H9 (cell line): Measurements from ENCODE around the gene DCST1. TPM values are rescaled to one million over a fixed set of nuclear protein-coding genes. Genes with fewer than 3 reads are reported as not detected.

Experiments
- DNase-seq: peaks from one replicate; pipeline ENCODE4 v3.0.0-alpha.2; 2017
- H2AFZ ChIP-seq: one replicate; pipeline ENCODE4 v1.6.1; 2013; ENCODE audit warnings: mild to moderate bottlenecking, low read length, control low read depth, moderate library complexity
- H2AK5ac ChIP-seq: 2 replicates; pipeline ENCODE4 v1.6.1; 2013; ENCODE audit warnings: low read length, control low read depth, mixed read lengths; ENCODE audit not compliant: insufficient read length
- H2BK120ac ChIP-seq: one replicate; pipeline ENCODE4 v1.6.1; 2013; ENCODE audit warnings: low read depth, mild to moderate bottlenecking, low read length, control low read depth, inconsistent platforms; ENCODE audit not compliant: poor library complexity, severe bottlenecking
- H2BK12ac ChIP-seq: 2 replicates; pipeline ENCODE4 v1.6.1; 2013; ENCODE audit warnings: low read length, control low read depth, mixed read lengths, low read depth; ENCODE audit not compliant: insufficient read length
- H2BK15ac ChIP-seq: 2 replicates; pipeline ENCODE4 v1.6.1; 2013; ENCODE audit warnings: low read depth, low read length, control low read depth
- H2BK20ac ChIP-seq: one replicate; pipeline ENCODE4 v1.6.1; 2013; ENCODE audit warnings: low read depth, mild to moderate bottlenecking, low read length, control low read depth, inconsistent platforms; ENCODE audit not compliant: poor library complexity, severe bottlenecking
- H2BK5ac ChIP-seq: 2 replicates; pipeline ENCODE4 v1.6.1; 2013; ENCODE audit warnings: low read length, control low read depth, mixed read lengths; ENCODE audit not compliant: insufficient read length
- H3K14ac ChIP-seq: 2 replicates; pipeline ENCODE4 v1.6.1; 2013; ENCODE audit warnings: low read length, control low read depth; ENCODE audit not compliant: insufficient read depth
- H3K18ac ChIP-seq: 2 replicates; pipeline ENCODE4 v1.6.1; 2013; ENCODE audit warnings: low read depth, mild to moderate bottlenecking, mixed read lengths, low read length, control low read depth; ENCODE audit not compliant: insufficient read length
- H3K23ac ChIP-seq: 2 replicates; pipeline ENCODE4 v1.6.1; 2013; ENCODE audit warnings: low read length, control low read depth, mixed read lengths, low read depth; ENCODE audit not compliant: insufficient read length
- H3K23me2 ChIP-seq: 2 replicates; pipeline ENCODE4 v1.6.1; 2013; ENCODE audit warnings: low read depth, mild to moderate bottlenecking, mixed read lengths, low read length, control low read depth; ENCODE audit not compliant: insufficient read length, poor library complexity, severe bottlenecking
- H3K27ac ChIP-seq: 2 replicates; pipeline ENCODE4 v1.5.1; 2013; ENCODE audit warnings: low read length, control low read depth, mixed read lengths, low read depth; ENCODE audit not compliant: insufficient read length
- H3K27me3 ChIP-seq: 2 replicates; pipeline ENCODE4 v1.6.1; 2013; ENCODE audit warnings: low read length, control low read depth, inconsistent platforms; ENCODE audit not compliant: insufficient read depth
- H3K4ac ChIP-seq: 2 replicates; pipeline ENCODE4 v1.6.1; 2013; ENCODE audit warnings: low read depth, mild to moderate bottlenecking, control low read depth, inconsistent platforms, low read length, moderate library complexity
- H3K4me1 ChIP-seq: 2 replicates; pipeline ENCODE4 v1.6.1; 2013; ENCODE audit warnings: low read length, control low read depth, inconsistent platforms; ENCODE audit not compliant: insufficient read depth
- H3K4me2 ChIP-seq: 2 replicates; pipeline ENCODE4 v1.6.1; 2013; ENCODE audit warnings: low read length, control low read depth, mixed read lengths; ENCODE audit not compliant: insufficient read length, insufficient read depth
- H3K56ac ChIP-seq: 2 replicates; pipeline ENCODE4 v1.6.1; 2013; ENCODE audit warnings: low read depth, mild to moderate bottlenecking, mixed read lengths, low read length, control low read depth; ENCODE audit not compliant: insufficient read length
- H3K79me1 ChIP-seq: 2 replicates; pipeline ENCODE4 v1.6.1; 2013; ENCODE audit warnings: low read depth, mild to moderate bottlenecking, moderate library complexity, low read length, control low read depth, inconsistent platforms; ENCODE audit not compliant: insufficient read depth, poor library complexity, severe bottlenecking
- H3K79me2 ChIP-seq: 2 replicates; pipeline ENCODE4 v1.6.1; 2013; ENCODE audit warnings: low read length, control low read depth, inconsistent platforms; ENCODE audit not compliant: insufficient read depth
- H3K9ac ChIP-seq: 2 replicates; pipeline ENCODE4 v1.6.1; 2013; ENCODE audit warnings: low read length, control low read depth, mixed read lengths; ENCODE audit not compliant: insufficient read length; ENCODE audit errors: extremely low read depth
- H3K9me3 ChIP-seq: one replicate; pipeline ENCODE4 v1.6.1; 2013; ENCODE audit warnings: low read depth, low read length, inconsistent platforms; ENCODE audit not compliant: control insufficient read depth
- H3T11ph ChIP-seq: one replicate; pipeline ENCODE4 v1.6.1; 2013; ENCODE audit warnings: mild to moderate bottlenecking, low read length, control low read depth, inconsistent platforms
- H4K20me1 ChIP-seq: one replicate; pipeline ENCODE4 v1.6.1; 2013; ENCODE audit not compliant: control insufficient read depth, insufficient read length, insufficient read depth
- H4K5ac ChIP-seq: 2 replicates; pipeline ENCODE4 v1.6.1; 2013; ENCODE audit warnings: low read depth, mild to moderate bottlenecking, mixed read lengths, low read length, control low read depth; ENCODE audit not compliant: insufficient read length
- H4K8ac ChIP-seq: replicated peaks from 2 replicates; pipeline ENCODE4 v1.6.1; 2013; ENCODE audit warnings: low read length, control low read depth, mixed read lengths, low read depth; ENCODE audit not compliant: insufficient read length
- H4K91ac ChIP-seq: 2 replicates; pipeline ENCODE4 v1.6.1; 2013; ENCODE audit warnings: low read depth, mild to moderate bottlenecking, moderate library complexity, mixed read lengths, low read length, control low read depth; ENCODE audit not compliant: insufficient read length
- H3K27ac Mint-ChIP-seq, 3 experiments: 2 replicates in 2 of 3; 3 replicates in 1 of 3; pipeline ENCODE4 v1.8.0; 2020 to 2021; ENCODE audit warnings: mixed read lengths in 3 of 3, mild to moderate bottlenecking in 1 of 3, moderate library complexity in 1 of 3
- H3K27me3 Mint-ChIP-seq: 2 replicates; pipeline ENCODE4 v1.8.0; 2021; ENCODE audit warnings: low read depth, mild to moderate bottlenecking, moderate library complexity, mixed read lengths
- H3K36me3 Mint-ChIP-seq, 3 experiments: 2 replicates in 2 of 3; 3 replicates in 1 of 3; pipeline ENCODE4 v1.8.0; 2020 to 2021; ENCODE audit warnings: low read depth in 3 of 3, mixed read lengths in 3 of 3; ENCODE audit not compliant: insufficient read depth in 1 of 3
- H3K4me1 Mint-ChIP-seq, 2 experiments: 2 replicates each; pipeline ENCODE4 v1.8.0; 2020; ENCODE audit warnings: mixed read lengths in 2 of 2
- H3K4me3 Mint-ChIP-seq, 2 experiments: 2 replicates in 1 of 2; 3 replicates in 1 of 2; pipeline ENCODE4 v1.8.0; 2020 to 2021; ENCODE audit warnings: mild to moderate bottlenecking in 2 of 2, mixed read lengths in 2 of 2, moderate library complexity in 1 of 2
- H3K9me3 Mint-ChIP-seq, 2 experiments: 2 replicates in 1 of 2; 3 replicates in 1 of 2; pipeline ENCODE4 v1.8.0; 2020; ENCODE audit warnings: mild to moderate bottlenecking in 2 of 2, mixed read lengths in 2 of 2, moderate library complexity in 1 of 2
- CTCF ChIP-seq: fragments of 200-600 bp; sonication (generic); conservative IDR thresholded peaks from 3 replicates; pipeline ENCODE4 v1.8.0; 2021; ENCODE audit warnings: antibody characterized with exemption, mild to moderate bottlenecking
- WGBS: extraction: QIAGEN DNeasy Blood & Tissue Kit; methylation state at CpG from one replicate; pipeline ENCODE4 v1.1.7; 2013; ENCODE audit warnings: missing lambda C conversion rate, low lambda C conversion rate, mixed read lengths; ENCODE audit not compliant: insufficient read length; ENCODE audit errors: extremely low coverage; 5-methylcytosine and 5-hydroxymethylcytosine counted together
- total RNA-seq: library from RNA; stranded (reverse); gene quantifications from 2 replicates; pipeline ENCODE4 v1.2.1, GENCODE V29; 2021

The DCST1 gene
- total RNA-seq, 1 experiment from 2014 or later = not detected

GRCh38 chr1:155035936-155036335 lies 2.3 kb downstream of the DCST1 start:
- peaks cover 3 to 6% of the 10 kb centered on the region in 2 experiments; a peak in 2 of 4 replicates for H3K4me1 Mint-ChIP-seq
- Histone ChIP-seq H3K9me3 (no peaks in the 10 kb centered on the region), H3K27ac (no peak overlapping the region), H3K14ac (no peak overlapping the region), H2BK12ac (no peak overlapping the region), H4K91ac (no peak overlapping the region), H2AK5ac (no peak overlapping the region), H3K4me1 (no peaks in the 10 kb centered on the region), H3K4me2 (no peak overlapping the region), H3K56ac (no peak overlapping the region), H4K20me1 (no peaks in the 10 kb centered on the region), H3K9ac (no peak overlapping the region), H3K23me2 (no peaks in the 10 kb centered on the region), H2BK120ac (no peak overlapping the region), H3K4ac (no peak overlapping the region), H2BK20ac (no peak overlapping the region), H2AFZ (no peak overlapping the region), H2BK5ac (no peak overlapping the region), H3T11ph (no peak overlapping the region), H3K79me1 (no peaks in the 10 kb centered on the region), H4K5ac (no peak overlapping the region), H3K79me2 (no peaks in the 10 kb centered on the region), H2BK15ac (no peak overlapping the region), H4K8ac (no peak overlapping the region), H3K27me3 (no peaks in the 10 kb centered on the region), H3K23ac (no peak overlapping the region), H3K18ac (no peak overlapping the region)
- no CpG with 5 or more reads among the region's 2 CpGs for WGBS
- TF ChIP-seq CTCF = no peak
- DNase-seq = no peak
- peaks cover 44% of the 10 kb centered on the region for H3K27me3 Mint-ChIP-seq
- no peak overlapping the region; a peak in 1 of 5 replicates for H3K4me3 Mint-ChIP-seq
- no peaks in the 10 kb centered on the region for H3K9me3 Mint-ChIP-seq
- no peaks in the 10 kb centered on the region for H3K36me3 Mint-ChIP-seq
- no peak overlapping the region for H3K27ac Mint-ChIP-seq
